Neutrophil (primary cell): ENCODE data around the gene GINM1.

Source experiments
- H3K27ac ChIP-seq: fragments of 200-600 bp; sonication (generic); 2 replicates; pipeline ENCODE4 v1.5.1; 2016; ENCODE audit warnings: mild to moderate bottlenecking, moderate library complexity
- H3K27me3 ChIP-seq: fragments of 200-600 bp; sonication (generic); 2 replicates; pipeline ENCODE4 v1.6.0; 2016; ENCODE audit warnings: mild to moderate bottlenecking
- H3K36me3 ChIP-seq: fragments of 200-600 bp; sonication (generic); 2 replicates; pipeline ENCODE4 v1.5.1; 2017
- H3K4me1 ChIP-seq, 2 experiments: fragments of 200-600 bp in 1 of 2; sonication (generic) in 1 of 2; 1 replicate in 1 of 2; 2 replicates in 1 of 2; pipeline versions ENCODE4 v1.5.1 to v1.6.1; 2013 to 2016; ENCODE audit warnings: low read depth in 1 of 2, low read length in 1 of 2, mild to moderate bottlenecking in 1 of 2, moderate library complexity in 1 of 2; ENCODE audit not compliant: control insufficient read depth in 1 of 2, insufficient read depth in 1 of 2
- H3K4me3 ChIP-seq, 2 experiments: fragments of 200-600 bp in 1 of 2; sonication (generic) in 1 of 2; 1 replicate in 1 of 2; 2 replicates in 1 of 2; pipeline ENCODE4 v1.5.1; 2013 to 2016; ENCODE audit warnings: low read depth in 1 of 2, low read length in 1 of 2, mild to moderate bottlenecking in 1 of 2, moderate library complexity in 1 of 2
- H3K9me3 ChIP-seq: fragments of 200-600 bp; sonication (generic); 2 replicates; pipeline ENCODE4 v1.5.1; 2016
- TF ChIP-seq, protein P1 (sequence below): fragments of 200-600 bp; sonication (generic); IDR thresholded peaks from 2 replicates; pipeline ENCODE4 v1.5.1; 2016; ENCODE audit warnings: antibody characterized with exemption

The GINM1 gene

DNA sequence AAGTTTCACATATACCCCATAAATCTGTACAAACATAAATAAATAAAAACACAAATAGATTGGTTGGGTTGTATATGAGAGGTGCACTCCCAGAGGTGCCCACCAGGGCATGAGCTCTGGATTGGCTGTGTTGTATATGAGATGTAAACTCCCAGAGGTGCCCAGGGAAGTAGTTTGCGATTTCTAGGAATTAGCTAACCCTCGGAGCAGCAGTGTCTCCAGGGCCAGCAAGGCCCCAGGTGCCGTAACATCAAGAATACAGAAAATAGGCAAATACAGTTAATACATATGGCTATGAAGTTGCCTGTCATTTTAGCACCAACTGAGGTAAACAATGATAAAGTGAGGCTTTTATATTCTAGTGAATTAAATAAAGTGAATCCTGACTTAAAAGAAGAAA lies 5.4 kb upstream of the GINM1 start:
- Histone ChIP-seq H3K36me3 (no peaks in the 10 kb centered on the region), H3K4me3 (no peak overlapping the region), H3K27me3 (peaks cover 75% of the 10 kb centered on the region), H3K27ac (no peak overlapping the region), H3K9me3 (no peaks in the 10 kb centered on the region), H3K4me1 (peaks cover 6 to 9% of the 10 kb centered on the region in 2 experiments)
- TF ChIP-seq, protein P1, sequence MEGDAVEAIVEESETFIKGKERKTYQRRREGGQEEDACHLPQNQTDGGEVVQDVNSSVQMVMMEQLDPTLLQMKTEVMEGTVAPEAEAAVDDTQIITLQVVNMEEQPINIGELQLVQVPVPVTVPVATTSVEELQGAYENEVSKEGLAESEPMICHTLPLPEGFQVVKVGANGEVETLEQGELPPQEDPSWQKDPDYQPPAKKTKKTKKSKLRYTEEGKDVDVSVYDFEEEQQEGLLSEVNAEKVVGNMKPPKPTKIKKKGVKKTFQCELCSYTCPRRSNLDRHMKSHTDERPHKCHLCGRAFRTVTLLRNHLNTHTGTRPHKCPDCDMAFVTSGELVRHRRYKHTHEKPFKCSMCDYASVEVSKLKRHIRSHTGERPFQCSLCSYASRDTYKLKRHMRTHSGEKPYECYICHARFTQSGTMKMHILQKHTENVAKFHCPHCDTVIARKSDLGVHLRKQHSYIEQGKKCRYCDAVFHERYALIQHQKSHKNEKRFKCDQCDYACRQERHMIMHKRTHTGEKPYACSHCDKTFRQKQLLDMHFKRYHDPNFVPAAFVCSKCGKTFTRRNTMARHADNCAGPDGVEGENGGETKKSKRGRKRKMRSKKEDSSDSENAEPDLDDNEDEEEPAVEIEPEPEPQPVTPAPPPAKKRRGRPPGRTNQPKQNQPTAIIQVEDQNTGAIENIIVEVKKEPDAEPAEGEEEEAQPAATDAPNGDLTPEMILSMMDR: peak; percentile 36

DNA sequence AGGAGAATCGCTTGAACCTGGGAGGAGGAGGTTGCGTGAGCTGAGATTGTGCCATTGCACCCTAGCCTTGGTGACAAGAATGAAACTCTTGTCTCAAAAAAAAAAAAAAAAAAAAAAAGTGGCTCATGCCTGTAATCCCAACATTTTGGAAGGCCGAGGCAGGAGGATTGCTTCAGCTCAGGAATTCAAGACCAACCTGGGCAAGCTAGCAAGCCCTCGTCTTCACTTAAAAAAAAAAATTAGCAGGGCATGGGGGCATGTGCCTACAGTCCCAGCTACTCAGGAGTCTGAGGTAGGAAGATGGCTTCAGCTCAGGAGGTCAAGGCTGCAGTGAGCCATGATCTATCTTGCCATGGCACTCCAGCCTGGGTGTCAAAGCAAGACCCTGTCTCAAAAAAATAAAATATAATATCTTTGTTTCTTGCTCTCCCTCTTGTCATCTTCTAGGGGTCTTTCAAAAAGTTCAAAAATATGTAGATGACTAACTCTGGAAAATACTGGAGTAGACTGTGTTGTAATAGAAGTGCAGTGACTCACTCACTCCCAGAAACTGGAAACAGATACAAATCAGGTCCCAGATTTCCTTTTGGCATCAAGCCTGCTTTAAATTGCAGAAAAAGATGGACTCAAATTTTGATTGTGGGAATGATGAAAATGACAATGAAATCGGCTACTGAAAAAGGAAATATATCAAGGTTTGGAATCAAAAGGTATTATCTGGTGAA lies 2.8 kb upstream of the GINM1 start:
- no peak overlapping the region for H3K27ac ChIP-seq
- peaks cover 14 to 17% of the 10 kb centered on the region in 2 experiments for H3K4me1 ChIP-seq
- H3K27me3 ChIP-seq: peaks cover 56% of the 10 kb centered on the region

GRCh38 chr6:149563928-149564325 lies 2.2 kb upstream of the GINM1 start:
- Histone ChIP-seq H3K9me3 (no peaks in the 10 kb centered on the region), H3K27ac (no peak overlapping the region), H3K36me3 (no peaks in the 10 kb centered on the region), H3K4me3 (no peak overlapping the region), H3K27me3 (peaks cover 50% of the 10 kb centered on the region), H3K4me1 (peaks cover 14 to 17% of the 10 kb centered on the region in 2 experiments)
- TF ChIP-seq, protein P1: no peak

More for the DNA sequence above, 2.8 kb upstream of the GINM1 start:
- Histone ChIP-seq H3K4me3 (no peak overlapping the region), H3K36me3 (no peaks in the 10 kb centered on the region), H3K9me3 (no peaks in the 10 kb centered on the region)
- TF ChIP-seq, protein P1: no peak

DNA sequence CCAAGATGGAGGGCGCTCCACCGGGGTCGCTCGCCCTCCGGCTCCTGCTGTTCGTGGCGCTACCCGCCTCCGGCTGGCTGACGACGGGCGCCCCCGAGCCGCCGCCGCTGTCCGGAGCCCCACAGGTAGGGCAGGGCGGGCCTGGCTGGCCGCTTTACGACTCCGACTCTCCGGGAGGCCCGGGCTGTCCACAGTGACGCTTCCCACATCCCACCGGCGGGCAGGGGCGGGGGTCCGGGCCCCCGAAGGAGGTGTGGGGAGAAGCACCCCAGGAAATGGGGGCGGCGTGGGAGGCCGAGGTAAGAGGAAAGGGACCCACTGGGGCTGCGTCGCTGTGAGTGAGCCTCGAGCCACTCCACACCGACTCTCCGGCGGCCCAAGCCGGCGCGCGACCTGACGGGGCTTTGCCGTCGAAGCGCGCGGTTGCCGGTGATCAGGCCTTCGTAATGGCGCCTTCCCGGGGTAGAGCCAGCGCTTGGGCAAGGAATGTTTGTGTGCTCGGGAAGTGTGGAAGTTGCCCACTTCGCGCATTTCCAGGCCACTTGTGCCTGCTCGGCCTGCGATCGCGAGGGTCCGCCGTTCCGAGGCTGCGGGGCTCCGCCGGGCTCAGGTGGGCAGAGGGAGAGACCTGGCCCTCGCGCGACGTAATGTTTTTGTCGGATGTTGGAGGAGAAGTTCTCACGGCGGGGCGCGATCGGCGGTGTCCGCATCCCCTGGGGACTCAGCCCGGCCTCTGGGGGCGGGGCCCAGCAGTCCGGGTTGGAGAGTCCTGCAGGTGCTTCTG lies 427 bp downstream of the GINM1 start:
- TF ChIP-seq, protein P1: no peak
- Histone ChIP-seq H3K27me3 (peaks cover 26% of the 10 kb centered on the region), H3K9me3 (no peaks in the 10 kb centered on the region), H3K4me3 (peak overlapping the region; percentile 83 to 93), H3K36me3 (no peaks in the 10 kb centered on the region), H3K27ac (peak overlapping the region; percentile 84), H3K4me1 (peaks cover 14 to 17% of the 10 kb centered on the region in 2 experiments)

- Histone ChIP-seq H3K36me3 (no peaks in the 10 kb centered on the region), H3K4me1 (peaks cover 14 to 17% of the 10 kb centered on the region in 2 experiments), H3K27me3 (peaks cover 26% of the 10 kb centered on the region), H3K27ac (peak overlapping the region; percentile 84), H3K9me3 (no peaks in the 10 kb centered on the region), H3K4me3 (peak overlapping the region; percentile 83 to 93)
- TF ChIP-seq, protein P1: no peak
Observed at GRCh38 chr6:149567194-149567586, 1.0 kb downstream of the GINM1 start.
